ENCODE results near the gene TEX19.

Gene TEX19

DNA sequence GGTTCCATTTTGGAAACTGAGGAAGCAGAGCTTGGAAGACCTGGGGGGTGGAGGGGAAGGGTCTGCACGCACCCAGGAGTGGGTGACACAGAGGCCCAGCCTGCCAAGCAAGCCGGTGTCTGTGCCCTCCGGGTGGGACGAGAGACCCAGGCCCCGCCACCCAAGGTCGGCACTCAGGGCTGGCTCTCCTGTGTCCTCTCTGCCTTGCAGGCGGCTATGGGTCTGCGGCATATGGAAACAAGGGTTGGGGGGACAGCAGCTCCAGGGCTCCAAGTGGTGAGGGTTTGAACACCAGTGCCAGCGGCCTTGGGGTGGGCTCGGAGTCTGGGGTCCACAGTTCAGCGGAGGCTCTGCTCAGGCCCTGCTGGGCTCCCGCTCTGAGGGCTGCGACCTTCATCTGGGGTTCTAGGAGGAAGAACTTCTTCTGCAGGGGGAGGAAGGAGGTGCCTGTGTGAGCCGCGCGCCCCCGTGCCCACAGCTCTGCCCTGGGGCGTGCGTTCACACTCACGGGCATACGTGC, 37.0 kb upstream of the TEX19 start:
- DNase-seq (ENCODE audit: low read depth) = no peak
- H3K4me3 ChIP-seq (ENCODE audit: control insufficient read depth, low read depth, low read length) = no peak overlapping the region
- TF ChIP-seq, protein P1, sequence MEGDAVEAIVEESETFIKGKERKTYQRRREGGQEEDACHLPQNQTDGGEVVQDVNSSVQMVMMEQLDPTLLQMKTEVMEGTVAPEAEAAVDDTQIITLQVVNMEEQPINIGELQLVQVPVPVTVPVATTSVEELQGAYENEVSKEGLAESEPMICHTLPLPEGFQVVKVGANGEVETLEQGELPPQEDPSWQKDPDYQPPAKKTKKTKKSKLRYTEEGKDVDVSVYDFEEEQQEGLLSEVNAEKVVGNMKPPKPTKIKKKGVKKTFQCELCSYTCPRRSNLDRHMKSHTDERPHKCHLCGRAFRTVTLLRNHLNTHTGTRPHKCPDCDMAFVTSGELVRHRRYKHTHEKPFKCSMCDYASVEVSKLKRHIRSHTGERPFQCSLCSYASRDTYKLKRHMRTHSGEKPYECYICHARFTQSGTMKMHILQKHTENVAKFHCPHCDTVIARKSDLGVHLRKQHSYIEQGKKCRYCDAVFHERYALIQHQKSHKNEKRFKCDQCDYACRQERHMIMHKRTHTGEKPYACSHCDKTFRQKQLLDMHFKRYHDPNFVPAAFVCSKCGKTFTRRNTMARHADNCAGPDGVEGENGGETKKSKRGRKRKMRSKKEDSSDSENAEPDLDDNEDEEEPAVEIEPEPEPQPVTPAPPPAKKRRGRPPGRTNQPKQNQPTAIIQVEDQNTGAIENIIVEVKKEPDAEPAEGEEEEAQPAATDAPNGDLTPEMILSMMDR (IDR thresholded peaks at IDR 0.05; ENCODE audit: control insufficient read depth, insufficient read depth, low read depth, low read length, missing control alignments) = no peak

DNA sequence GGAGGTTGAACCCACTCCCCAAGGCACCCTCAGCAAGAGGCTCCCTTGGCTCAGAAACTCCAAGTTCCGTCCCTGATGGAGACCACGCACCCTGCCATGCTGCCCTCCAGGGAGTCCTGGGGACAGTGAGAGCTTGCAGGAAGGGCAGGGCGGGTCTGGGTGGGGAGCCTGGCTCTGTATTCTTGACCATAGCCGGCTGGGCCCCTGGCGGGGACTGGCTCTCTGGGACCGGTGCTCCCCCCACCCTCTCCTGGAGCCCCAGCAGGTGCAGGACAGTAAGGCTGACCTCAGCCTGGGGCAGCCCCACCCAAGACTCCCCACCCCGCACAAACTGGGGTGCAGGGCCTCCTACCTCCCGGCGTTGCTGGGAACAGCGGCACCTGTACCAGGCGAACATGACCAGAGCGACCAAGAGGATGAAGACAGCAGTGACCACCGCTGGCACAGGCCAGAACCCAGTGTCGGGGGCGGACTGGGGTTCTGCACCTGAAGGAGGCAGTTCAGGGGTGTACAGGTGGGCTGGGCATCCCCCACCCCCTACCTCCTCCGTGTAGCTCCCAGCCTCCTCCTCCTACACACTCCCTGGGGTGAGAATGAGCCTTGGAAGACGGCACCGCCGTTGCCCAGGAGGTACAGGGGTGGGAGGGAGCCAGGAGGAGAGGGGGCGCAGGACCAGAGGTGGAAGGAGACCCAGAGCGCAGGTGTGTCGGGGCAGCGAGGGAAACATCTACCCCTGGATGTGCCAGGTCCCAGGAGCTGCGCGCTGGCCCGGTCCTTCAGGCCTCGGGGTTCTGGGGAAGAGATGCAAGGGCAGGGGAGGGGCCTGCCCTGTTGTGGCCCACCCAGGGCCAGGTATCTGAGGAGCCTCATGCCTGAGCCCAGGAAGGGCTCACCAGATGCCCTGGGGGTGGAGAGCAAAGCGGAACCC, 36.3 kb upstream of the TEX19 start:
- H3K4me3 ChIP-seq (ENCODE audit: control insufficient read depth, low read depth, low read length) = no peak overlapping the region
- TF ChIP-seq, protein P1 (IDR thresholded peaks at IDR 0.05; ENCODE audit: control insufficient read depth, insufficient read depth, low read depth, low read length, missing control alignments) = no peak
- no peak for DNase-seq (ENCODE audit: low read depth)

DNA sequence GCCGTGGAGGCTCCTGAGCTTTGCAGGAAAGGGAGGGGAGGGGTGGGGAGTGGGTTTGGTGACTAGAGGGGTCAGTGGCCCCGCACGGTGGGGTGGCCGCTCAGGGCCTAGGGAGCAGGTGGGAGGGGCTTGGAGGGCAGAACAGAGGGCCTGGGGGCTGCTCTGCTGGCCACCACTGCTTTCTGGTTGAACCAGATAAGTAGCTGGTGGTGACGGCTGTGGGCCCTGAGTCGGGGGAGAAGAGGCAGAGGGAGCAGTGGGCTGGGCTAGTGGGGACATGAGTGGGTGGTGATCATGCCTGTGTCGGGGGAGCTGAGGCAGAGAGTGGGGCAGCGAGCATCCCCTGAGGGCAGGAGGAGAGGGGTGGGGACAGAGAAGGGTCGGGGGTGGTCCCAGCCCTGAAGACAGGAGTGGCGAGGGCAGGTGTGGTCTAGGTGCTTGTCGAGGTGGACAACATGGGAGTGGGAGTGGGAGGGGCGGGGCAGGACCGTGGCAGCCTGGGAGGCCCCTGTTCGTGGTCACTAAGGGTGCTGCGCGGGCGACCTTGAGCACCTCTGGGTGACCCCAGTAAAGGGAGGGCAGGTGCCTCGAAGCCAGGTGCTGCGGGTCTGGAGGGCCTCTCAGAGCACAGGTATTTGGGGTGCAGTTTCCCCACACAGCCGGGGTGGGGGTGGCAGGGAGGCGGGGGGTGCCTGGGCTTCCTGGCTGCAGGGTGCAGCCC, 35.4 kb upstream of the TEX19 start:
- TF ChIP-seq, protein P1 (IDR thresholded peaks at IDR 0.05; ENCODE audit: control insufficient read depth, insufficient read depth, low read depth, low read length, missing control alignments) = no peak
- no peak for DNase-seq (ENCODE audit: low read depth)
- no peak overlapping the region for H3K4me3 ChIP-seq (ENCODE audit: control insufficient read depth, low read depth, low read length)

DNA sequence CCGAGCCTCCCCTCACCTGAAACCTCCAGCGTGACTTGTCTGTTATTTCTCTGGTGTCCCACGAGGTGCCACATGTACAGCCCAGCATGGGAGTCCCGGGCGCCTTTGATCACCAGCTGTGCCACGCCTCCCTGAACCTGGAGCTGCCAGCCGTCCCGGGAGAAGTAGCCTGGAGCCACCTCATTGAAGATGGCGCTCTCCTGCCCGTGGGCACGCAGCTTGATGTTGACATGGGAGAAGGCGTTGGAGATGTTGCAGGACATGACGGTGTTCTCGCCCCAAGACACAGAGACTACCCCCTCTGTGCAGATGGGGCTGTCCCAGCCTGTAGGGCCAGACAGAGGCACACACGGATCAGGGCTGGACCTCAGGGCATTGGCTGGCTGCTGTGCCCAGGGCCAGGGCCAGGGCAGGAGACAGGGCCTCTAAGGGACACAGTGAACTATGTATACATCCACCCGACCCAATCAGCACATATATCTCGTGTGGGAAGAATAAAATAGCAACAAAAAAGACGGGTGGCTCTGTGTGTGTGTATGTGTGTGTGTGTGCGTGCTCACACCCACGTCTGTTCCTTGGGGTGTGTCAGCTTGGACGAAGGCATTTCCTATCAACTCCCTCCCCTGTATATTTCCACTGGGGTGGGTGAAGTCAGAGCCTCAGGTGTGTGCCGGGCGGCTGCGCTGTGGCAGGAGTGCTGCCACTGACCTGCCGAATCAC, 34.3 kb upstream of the TEX19 start:
- DNase-seq (ENCODE audit: low read depth) = no peak
- no peak overlapping the region for H3K4me3 ChIP-seq (ENCODE audit: control insufficient read depth, low read depth, low read length)
- TF ChIP-seq, protein P1 (IDR thresholded peaks at IDR 0.05; ENCODE audit: control insufficient read depth, insufficient read depth, low read depth, low read length, missing control alignments) = no peak

DNA sequence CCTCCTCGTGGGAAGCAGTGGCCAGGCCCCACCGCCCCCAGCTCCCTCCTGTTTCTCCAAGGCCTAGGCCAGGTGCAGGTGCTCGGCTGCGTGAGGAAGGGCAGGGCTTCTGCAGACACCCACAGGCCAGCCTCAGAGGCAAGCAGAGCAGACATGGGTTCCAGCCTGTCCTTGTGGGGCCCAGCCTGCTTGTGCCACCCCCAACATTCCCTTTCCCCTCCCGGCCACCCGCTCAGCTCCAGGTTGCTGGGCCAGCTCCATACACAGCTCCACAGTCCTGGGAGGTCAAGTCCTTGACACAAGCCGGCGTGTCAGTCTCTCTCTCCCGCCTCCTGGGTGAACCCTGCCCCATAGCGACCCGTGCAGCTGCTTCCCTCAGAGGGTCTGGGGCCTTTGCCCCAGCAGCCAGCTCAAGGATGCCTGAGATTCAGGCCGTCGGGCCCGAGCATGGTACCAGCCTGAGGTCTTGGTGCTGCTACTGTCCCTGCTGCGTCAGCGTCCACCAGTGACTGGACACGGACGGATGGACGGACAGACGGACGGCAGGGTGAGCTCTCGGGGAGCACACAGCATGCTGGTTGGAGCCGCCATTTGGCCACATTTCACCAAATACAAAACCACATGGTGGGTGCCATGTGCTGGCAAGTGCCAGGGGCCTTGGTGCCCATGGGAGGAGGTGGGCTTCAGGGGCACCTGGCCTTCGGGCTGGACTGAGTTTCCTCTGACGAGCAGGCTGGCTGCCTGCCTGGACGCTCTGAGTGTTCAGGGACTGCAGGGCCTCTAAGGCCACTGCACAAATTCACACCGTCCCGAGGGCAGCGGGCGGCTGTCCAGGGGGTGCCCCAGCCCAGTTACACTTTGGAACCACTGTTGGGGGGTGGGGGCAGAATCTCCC, 33.5 kb upstream of the TEX19 start:
- TF ChIP-seq, protein P1 (IDR thresholded peaks at IDR 0.05; ENCODE audit: control insufficient read depth, insufficient read depth, low read depth, low read length, missing control alignments) = no peak
- DNase-seq (ENCODE audit: low read depth) = no peak
- H3K4me3 ChIP-seq (ENCODE audit: control insufficient read depth, low read depth, low read length) = no peak overlapping the region
